Activated CD8-positive, alpha-beta memory T cell treated with anti-CD3 and anti-CD28 coated beads, Interleukin-2, amount 10 ng/mL, durations not matched to agents 7 days and 5 days (primary cell): ENCODE data around the gene PCDHA6. TPM values are rescaled to one million over a fixed set of nuclear protein-coding genes. Genes with fewer than 3 reads are reported as not detected.
"Not testable (repeated sequence)": the region's sequence is repeated elsewhere in the genome, so short reads cannot be mapped to it uniquely, and the experiment has no call there.

Source experiments
- ATAC-seq: fragments of 150-1000 bp; cut with Tn5 transposase; one replicate; pipeline ENCODE4 v1.10.0; 2021; ENCODE audit warnings: moderate library complexity
- CTCF ChIA-PET: fragments of 350-600 bp; sonication (Branson Sonifier 250); formaldehyde crosslinking; loops from one replicate; lab custom pipeline; 2021; ENCODE audit warnings: antibody characterized with exemption; lab: Charles Lee
- DNase-seq: peaks from one replicate; pipeline ENCODE4 v3.0.0-alpha.2; 2020
- H3K27ac Mint-ChIP-seq: one replicate; pipeline ENCODE4 v1.8.0; 2021; ENCODE audit warnings: mild to moderate bottlenecking, mixed read lengths
- H3K27me3 Mint-ChIP-seq: one replicate; pipeline ENCODE4 v1.8.0; 2021; ENCODE audit warnings: mixed read lengths
- H3K36me3 Mint-ChIP-seq: one replicate; pipeline ENCODE4 v1.8.0; 2021; ENCODE audit warnings: mild to moderate bottlenecking, mixed read lengths
- H3K4me1 Mint-ChIP-seq: one replicate; pipeline ENCODE4 v1.8.0; 2021; ENCODE audit warnings: mixed read lengths
- H3K4me3 Mint-ChIP-seq: one replicate; pipeline ENCODE4 v1.8.0; 2021; ENCODE audit warnings: mild to moderate bottlenecking, moderate library complexity, mixed read lengths
- H3K9me3 Mint-ChIP-seq: one replicate; pipeline ENCODE4 v1.8.0; 2022; ENCODE audit warnings: low read depth, mixed read lengths
- total RNA-seq, 2 experiments: library from RNA; stranded (reverse); gene quantifications; one replicate each; pipeline ENCODE4 v1.2.3, GENCODE V29; 2021

PCDHA6 gene
- total RNA-seq, 2 experiments from 2014 or later, result not detected

DNA sequence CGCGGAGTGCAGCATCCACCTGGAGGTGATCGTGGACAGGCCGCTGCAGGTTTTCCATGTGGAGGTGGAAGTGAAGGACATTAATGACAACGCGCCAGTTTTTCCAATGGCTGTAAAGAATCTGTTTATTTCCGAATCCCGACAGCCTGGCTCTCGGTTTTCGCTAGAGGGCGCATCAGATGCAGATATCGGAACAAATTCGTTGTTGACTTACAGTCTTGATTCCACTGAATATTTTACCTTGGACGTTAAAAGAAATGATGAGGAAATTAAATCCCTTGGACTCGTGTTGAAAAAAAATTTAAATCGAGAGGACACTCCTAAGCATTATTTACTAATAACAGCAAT, 26.3 kb upstream of the PCDHA6 start:
- Mint-ChIP-seq H3K36me3 (peaks cover 3% of the 10 kb centered on the region), H3K9me3 (peaks cover 14% of the 10 kb centered on the region), H3K27ac (no peak overlapping the region), H3K4me1 (no peaks in the 10 kb centered on the region), H3K27me3 (no peaks in the 10 kb centered on the region), H3K4me3 (no peak overlapping the region)
- ATAC-seq (no peak), DNase-seq (no peak)
- CTCF ChIA-PET, result no interaction called here

DNA sequence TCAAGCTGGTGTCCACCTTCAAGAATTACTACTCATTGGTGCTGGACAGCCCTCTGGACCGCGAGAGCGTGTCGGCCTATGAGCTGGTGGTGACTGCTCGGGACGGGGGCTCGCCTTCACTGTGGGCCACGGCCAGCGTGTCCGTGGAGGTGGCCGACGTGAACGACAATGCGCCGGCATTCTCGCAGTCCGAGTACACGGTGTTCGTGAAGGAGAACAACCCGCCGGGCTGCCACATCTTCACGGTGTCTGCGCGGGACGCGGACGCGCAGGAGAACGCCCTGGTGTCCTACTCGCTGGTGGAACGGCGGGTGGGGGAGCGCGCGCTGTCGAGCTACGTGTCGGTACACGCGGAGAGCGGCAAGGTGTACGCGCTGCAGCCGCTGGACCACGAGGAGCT, 25.4 kb upstream of the PCDHA6 start:
- H3K4me3 Mint-ChIP-seq, H3K27me3 Mint-ChIP-seq, DNase-seq, H3K36me3 Mint-ChIP-seq, ATAC-seq, H3K4me1 Mint-ChIP-seq, CTCF ChIA-PET: not testable (repeated sequence)
- Mint-ChIP-seq H3K27ac (peak overlapping the region; percentile 36), H3K9me3 (peaks cover 18% of the 10 kb centered on the region)

DNA sequence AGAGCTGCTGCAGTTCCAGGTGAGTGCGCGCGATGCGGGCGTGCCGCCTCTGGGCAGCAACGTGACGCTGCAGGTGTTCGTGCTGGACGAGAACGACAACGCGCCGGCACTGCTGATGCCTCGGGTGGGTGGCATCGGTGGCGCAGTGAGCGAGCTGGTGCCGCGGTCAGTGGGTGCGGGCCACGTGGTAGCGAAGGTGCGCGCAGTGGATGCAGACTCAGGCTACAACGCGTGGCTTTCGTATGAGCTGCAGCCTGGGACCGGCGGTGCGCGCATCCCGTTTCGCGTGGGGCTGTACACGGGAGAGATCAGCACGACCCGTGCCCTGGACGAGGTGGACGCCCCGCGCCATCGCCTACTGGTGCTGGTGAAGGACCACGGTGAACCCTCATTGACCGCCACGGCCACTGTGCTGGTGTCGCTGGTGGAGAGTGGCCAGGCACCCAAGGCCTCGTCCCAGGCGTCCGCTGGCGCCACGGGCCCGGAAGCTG, 24.9 kb upstream of the PCDHA6 start:
- Mint-ChIP-seq H3K4me1 (no peaks in the 10 kb centered on the region), H3K36me3 (peaks cover 3% of the 10 kb centered on the region), H3K4me3 (no peak overlapping the region), H3K27ac (no peak overlapping the region), H3K9me3 (peaks cover 18% of the 10 kb centered on the region), H3K27me3 (no peaks in the 10 kb centered on the region)
- CTCF ChIA-PET, result no interaction called here
- DNase-seq (no peak), ATAC-seq (no peak)

DNA sequence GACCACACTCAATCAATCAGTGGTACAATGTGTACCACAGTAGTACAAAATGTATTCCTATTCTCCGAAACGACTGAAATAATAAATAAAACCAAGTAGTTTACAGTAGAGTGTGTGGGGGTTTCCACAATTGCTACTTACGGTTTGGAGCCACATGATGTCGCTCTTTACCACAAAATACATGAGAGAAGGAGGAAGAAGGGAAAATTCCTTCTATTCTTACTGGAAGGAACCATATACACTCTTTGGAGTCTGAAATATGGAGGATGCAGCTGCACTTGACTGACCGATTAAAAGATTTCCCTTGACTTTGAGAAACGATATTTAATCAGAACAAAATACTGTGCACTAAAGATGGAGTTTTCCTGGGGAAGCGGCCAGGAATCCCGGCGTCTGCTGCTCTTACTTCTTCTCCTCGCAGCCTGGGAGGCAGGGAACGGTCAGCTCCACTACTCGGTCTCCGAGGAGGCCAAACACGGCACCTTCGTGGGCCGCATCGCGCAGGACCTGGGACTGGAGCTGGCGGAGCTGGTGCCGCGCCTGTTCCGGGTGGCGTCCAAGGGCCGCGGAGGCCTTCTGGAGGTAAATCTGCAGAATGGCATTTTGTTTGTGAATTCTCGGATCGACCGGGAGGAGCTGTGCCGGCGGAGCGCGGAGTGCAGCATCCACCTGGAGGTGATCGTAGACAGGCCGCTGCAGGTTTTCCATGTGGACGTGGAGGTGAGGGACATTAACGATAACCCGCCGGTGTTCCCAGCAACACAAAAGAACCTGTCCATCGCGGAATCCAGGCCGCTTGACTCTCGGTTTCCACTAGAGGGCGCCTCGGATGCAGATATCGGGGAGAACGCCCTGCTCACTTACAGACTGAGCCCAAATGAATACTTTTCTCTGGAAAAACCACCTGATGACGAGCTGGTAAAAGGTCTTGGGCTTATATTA, 20.7 kb upstream of the PCDHA6 start, which contains the start of gene PCDHA4:
Gene PCDHA4 (plus strand): TSS at position 235 of the 942 bp plus-strand sequence.
- ATAC-seq (no peak), DNase-seq (no peak)
- Mint-ChIP-seq H3K9me3 (peaks cover 19% of the 10 kb centered on the region), H3K4me1 (no peaks in the 10 kb centered on the region), H3K4me3 (no peak within 1 kb of the TSS), H3K36me3 (peaks cover 2% of the 10 kb centered on the region), H3K27ac (no peak within 1 kb of the TSS), H3K27me3 (no peaks in the 10 kb centered on the region)
- CTCF ChIA-PET, result no interaction called here

DNA sequence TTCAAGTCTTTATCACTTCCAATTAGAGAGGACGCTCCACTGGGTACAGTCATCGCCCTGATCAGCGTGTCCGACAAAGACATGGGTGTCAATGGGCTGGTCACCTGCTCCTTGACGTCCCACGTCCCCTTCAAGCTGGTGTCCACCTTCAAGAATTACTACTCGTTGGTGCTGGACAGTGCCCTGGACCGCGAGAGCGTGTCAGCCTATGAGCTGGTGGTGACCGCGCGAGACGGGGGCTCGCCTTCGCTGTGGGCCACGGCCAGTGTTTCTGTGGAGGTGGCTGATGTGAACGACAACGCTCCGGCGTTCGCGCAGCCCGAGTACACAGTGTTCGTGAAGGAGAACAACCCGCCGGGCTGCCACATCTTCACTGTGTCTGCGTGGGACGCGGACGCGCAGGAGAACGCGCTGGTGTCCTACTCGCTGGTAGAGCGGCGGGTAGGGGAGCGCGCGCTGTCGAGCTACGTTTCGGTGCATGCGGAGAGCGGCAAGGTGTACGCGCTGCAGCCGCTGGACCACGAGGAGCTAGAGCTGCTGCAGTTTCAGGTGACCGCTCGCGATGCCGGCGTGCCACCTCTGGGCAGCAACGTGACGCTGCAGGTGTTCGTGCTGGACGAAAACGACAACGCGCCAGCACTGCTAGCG, 19.4 kb upstream of the PCDHA6 start:
- CTCF ChIA-PET, H3K36me3 Mint-ChIP-seq, DNase-seq, H3K27me3 Mint-ChIP-seq, H3K4me3 Mint-ChIP-seq, ATAC-seq, H3K4me1 Mint-ChIP-seq, H3K27ac Mint-ChIP-seq: not testable (repeated sequence)
- peaks cover 21% of the 10 kb centered on the region for H3K9me3 Mint-ChIP-seq

DNA sequence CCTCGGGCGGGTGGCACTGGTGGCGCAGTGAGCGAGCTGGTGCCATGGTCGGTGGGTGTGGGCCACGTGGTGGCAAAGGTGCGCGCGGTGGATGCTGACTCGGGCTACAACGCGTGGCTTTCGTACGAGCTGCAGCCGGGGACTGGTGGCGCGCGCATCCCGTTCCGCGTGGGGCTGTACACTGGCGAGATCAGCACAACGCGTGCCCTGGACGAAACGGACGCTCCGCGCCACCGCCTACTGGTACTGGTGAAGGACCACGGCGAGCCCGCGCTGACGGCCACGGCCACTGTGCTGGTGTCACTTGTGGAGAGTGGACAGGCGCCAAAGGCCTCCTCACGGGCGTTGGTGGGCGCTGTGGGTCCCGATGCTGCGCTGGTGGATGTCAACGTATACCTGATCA, 18.9 kb upstream of the PCDHA6 start:
- ATAC-seq (no peak), DNase-seq (no peak)
- Mint-ChIP-seq H3K4me1 (no peaks in the 10 kb centered on the region), H3K27me3 (no peaks in the 10 kb centered on the region), H3K36me3 (peaks cover 2% of the 10 kb centered on the region), H3K27ac (no peak overlapping the region), H3K9me3 (peaks cover 19% of the 10 kb centered on the region), H3K4me3 (no peak overlapping the region)
- CTCF ChIA-PET, result no interaction called here

DNA sequence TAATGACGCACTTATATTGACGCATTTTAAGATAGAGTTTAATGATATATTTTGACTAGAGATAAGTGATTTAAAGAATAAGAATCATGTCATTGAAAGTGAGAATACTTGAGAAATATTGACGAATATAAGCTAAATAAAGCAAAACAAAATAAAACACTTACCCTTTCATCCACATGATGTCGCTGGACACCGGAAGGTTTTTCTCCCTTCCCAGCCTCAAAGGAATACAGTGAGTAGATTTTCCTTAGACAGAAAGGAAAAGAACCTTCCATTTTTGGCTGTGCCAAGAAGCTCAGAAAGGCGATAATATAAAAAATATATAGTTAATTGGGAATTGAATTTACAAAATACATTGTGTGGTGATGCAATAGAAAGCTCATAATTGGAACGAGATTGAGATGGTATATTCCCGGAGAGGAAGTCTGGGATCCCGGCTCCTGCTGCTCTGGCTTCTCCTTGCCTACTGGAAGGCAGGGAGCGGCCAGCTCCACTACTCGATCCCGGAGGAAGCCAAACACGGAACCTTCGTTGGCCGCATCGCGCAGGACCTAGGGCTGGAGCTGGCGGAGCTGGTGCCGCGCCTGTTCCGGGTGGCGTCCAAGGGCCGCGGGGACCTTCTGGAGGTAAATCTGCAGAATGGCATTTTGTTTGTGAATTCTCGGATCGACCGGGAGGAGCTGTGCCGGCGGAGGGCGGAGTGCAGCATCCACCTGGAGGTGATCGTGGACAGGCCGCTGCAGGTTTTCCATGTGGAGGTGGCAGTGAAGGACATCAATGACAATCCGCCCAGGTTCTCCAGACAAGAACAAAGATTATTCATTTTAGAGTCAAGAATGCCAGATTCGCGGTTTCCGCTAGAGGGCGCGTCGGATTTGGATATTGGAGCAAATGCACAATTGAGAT, 6.1 kb upstream of the PCDHA6 start, which contains the start of gene PCDHA5:
Gene PCDHA5 (plus strand): TSS at position 239 of the 906 bp plus-strand sequence.
- DNase-seq (no peak), ATAC-seq (no peak)
- CTCF ChIA-PET, result no interaction called here
- peaks cover 6% of the 10 kb centered on the region for H3K9me3 Mint-ChIP-seq
- peaks cover 2% of the 10 kb centered on the region for H3K27me3 Mint-ChIP-seq
- H3K4me1 Mint-ChIP-seq, result no peaks in the 10 kb centered on the region
- H3K27ac Mint-ChIP-seq, result no peak within 1 kb of the TSS
- H3K36me3 Mint-ChIP-seq, result peaks cover 1% of the 10 kb centered on the region
- no peak within 1 kb of the TSS for H3K4me3 Mint-ChIP-seq

DNA sequence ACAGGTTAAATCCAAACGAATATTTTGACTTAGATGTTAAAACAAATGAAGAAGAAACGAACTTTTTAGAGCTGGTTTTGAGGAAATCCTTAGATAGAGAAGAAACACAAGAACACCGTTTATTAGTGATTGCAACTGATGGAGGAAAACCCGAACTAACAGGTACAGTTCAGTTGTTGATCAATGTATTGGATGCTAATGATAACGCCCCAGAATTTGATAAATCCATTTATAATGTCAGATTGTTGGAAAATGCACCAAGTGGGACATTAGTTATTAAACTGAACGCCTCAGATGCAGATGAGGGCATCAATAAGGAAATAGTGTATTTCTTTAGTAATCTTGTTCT, 5.5 kb upstream of the PCDHA6 start:
- Mint-ChIP-seq H3K9me3 (peaks cover 7% of the 10 kb centered on the region), H3K27me3 (peaks cover 6% of the 10 kb centered on the region), H3K36me3 (peaks cover 3% of the 10 kb centered on the region), H3K4me1 (no peaks in the 10 kb centered on the region), H3K27ac (no peak overlapping the region), H3K4me3 (no peak overlapping the region)
- CTCF ChIA-PET, result no interaction called here
- ATAC-seq, result no peak
- DNase-seq, result no peak

DNA sequence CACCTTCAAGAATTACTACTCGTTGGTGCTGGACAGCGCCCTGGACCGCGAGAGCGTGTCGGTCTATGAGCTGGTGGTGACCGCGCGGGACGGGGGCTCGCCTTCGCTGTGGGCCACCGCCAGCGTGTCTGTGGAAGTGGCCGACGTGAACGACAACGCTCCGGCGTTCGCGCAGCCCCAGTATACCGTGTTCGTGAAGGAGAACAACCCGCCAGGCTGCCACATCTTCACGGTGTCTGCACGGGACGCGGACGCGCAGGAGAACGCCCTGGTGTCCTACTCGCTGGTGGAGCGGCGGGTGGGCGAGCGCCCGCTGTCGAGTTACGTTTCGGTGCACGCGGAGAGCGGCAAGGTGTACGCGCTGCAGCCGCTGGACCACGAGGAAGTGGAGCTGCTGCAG, 4.8 kb upstream of the PCDHA6 start:
- DNase-seq, H3K4me3 Mint-ChIP-seq, H3K27ac Mint-ChIP-seq, H3K36me3 Mint-ChIP-seq, H3K4me1 Mint-ChIP-seq, CTCF ChIA-PET, H3K27me3 Mint-ChIP-seq, ATAC-seq, H3K9me3 Mint-ChIP-seq: not testable (repeated sequence)

DNA sequence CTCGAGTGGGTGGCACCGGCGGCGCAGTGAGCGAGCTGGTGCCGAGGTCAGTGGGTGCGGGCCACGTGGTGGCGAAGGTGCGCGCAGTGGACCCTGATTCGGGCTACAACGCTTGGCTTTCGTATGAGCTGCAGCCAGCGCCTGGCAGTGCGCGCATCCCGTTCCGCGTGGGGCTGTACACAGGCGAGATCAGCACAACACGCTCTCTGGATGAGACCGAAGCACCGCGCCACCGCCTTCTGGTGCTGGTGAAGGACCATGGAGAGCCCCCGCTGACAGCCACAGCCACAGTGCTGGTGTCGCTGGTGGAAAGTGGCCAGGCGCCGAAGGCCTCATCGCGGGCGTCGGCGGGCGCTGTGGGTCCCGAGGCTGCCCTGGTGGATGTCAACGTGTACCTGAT, 4.3 kb upstream of the PCDHA6 start:
- ATAC-seq, result no peak

DNA sequence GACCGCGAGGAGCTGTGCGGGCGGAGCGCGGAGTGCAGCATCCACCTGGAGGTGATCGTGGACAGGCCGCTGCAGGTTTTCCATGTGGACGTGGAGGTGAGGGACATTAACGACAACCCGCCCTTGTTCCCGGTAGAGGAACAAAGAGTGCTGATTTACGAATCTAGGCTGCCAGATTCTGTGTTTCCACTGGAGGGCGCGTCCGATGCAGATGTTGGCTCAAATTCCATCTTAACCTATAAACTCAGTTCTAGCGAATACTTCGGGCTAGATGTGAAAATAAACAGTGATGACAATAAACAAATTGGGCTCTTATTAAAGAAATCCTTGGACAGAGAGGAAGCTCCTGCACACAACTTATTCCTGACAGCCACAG, 590 bp downstream of the PCDHA6 start:
- peaks cover 2% of the 10 kb centered on the region for H3K36me3 Mint-ChIP-seq
- ATAC-seq (no peak), DNase-seq (no peak)
- H3K27ac Mint-ChIP-seq, result no peak overlapping the region
- CTCF ChIA-PET, result no interaction called here
- no peaks in the 10 kb centered on the region for H3K4me1 Mint-ChIP-seq
- H3K9me3 Mint-ChIP-seq, result peaks cover 15% of the 10 kb centered on the region
- peaks cover 12% of the 10 kb centered on the region for H3K27me3 Mint-ChIP-seq
- no peak overlapping the region for H3K4me3 Mint-ChIP-seq

More for the DNA sequence above, 4.3 kb upstream of the PCDHA6 start:
- Mint-ChIP-seq H3K9me3 (peaks cover 10% of the 10 kb centered on the region), H3K27ac (no peak overlapping the region), H3K36me3 (peaks cover 3% of the 10 kb centered on the region), H3K27me3 (peaks cover 10% of the 10 kb centered on the region), H3K4me3 (no peak overlapping the region), H3K4me1 (no peaks in the 10 kb centered on the region)
- CTCF ChIA-PET, result no interaction called here
- DNase-seq, result no peak

DNA sequence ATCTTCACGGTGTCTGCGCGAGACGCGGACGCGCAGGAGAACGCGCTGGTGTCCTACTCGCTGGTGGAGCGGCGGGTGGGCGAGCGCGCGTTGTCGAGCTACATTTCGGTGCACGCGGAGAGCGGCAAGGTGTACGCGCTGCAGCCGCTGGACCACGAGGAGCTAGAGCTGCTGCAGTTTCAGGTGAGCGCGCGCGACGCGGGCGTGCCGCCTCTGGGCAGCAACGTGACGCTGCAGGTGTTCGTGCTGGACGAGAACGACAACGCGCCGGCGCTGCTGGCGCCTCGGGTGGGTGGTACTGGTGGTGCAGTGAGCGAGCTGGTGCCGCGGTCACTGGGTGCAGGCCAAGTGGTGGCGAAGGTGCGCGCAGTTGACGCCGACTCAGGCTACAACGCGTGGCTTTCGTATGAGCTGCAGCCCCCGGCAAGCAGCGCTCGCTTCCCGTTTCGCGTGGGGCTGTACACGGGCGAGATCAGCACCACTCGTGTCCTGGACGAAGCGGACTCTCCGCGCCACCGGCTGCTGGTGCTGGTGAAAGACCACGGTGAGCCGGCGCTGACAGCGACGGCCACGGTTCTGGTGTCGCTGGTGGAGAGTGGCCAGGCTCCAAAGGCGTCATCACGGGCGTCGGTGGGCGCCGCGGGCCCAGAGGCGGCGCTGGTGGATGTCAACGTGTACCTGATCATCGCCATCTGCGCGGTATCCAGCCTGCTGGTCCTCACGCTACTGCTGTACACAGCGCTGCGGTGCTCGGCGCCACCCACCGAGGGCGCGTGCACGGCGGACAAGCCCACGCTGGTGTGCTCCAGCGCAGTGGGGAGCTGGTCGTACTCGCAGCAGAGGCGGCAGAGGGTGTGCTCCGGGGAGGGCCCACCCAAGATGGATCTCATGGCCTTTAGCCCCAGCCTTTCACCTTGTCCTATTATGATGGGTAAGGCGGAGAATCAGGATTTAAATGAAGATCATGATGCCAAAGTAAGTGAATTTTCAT, 2.0 kb downstream of the PCDHA6 start:
- not testable (repeated sequence) for H3K4me1 Mint-ChIP-seq, H3K27ac Mint-ChIP-seq, ATAC-seq, H3K36me3 Mint-ChIP-seq, H3K4me3 Mint-ChIP-seq, DNase-seq
- H3K9me3 Mint-ChIP-seq, result peaks cover 17% of the 10 kb centered on the region
- CTCF ChIA-PET, result interaction anchor here (1.1 kb wide), 1 partner anchor 211 kb away, joined by 3 read pairs; no protein-coding TSS in a partner anchor
- H3K27me3 Mint-ChIP-seq, result peaks cover 14% of the 10 kb centered on the region
